ENCODE results near the gene SPINDOC.

- TF ChIP-seq, protein P1, sequence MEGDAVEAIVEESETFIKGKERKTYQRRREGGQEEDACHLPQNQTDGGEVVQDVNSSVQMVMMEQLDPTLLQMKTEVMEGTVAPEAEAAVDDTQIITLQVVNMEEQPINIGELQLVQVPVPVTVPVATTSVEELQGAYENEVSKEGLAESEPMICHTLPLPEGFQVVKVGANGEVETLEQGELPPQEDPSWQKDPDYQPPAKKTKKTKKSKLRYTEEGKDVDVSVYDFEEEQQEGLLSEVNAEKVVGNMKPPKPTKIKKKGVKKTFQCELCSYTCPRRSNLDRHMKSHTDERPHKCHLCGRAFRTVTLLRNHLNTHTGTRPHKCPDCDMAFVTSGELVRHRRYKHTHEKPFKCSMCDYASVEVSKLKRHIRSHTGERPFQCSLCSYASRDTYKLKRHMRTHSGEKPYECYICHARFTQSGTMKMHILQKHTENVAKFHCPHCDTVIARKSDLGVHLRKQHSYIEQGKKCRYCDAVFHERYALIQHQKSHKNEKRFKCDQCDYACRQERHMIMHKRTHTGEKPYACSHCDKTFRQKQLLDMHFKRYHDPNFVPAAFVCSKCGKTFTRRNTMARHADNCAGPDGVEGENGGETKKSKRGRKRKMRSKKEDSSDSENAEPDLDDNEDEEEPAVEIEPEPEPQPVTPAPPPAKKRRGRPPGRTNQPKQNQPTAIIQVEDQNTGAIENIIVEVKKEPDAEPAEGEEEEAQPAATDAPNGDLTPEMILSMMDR (IDR thresholded peaks at IDR 0.05): peak in 2 of 3 donors; percentile 88 to 90
- TF ChIP-seq EP300 (IDR thresholded peaks at IDR 0.05): no peak
These were observed 44.8 kb upstream of the SPINDOC start, which contains the start of gene ZFTA for GRCh38 chr11:63768237-63769041.
